ENCODE measurements around the gene YWHAE. TPM values are rescaled to one million over a fixed set of nuclear protein-coding genes. Genes with fewer than 3 reads are reported as not detected.

The YWHAE gene
- total RNA-seq, 2 experiments from 2014 or later: 116 to 133 TPM

DNA sequence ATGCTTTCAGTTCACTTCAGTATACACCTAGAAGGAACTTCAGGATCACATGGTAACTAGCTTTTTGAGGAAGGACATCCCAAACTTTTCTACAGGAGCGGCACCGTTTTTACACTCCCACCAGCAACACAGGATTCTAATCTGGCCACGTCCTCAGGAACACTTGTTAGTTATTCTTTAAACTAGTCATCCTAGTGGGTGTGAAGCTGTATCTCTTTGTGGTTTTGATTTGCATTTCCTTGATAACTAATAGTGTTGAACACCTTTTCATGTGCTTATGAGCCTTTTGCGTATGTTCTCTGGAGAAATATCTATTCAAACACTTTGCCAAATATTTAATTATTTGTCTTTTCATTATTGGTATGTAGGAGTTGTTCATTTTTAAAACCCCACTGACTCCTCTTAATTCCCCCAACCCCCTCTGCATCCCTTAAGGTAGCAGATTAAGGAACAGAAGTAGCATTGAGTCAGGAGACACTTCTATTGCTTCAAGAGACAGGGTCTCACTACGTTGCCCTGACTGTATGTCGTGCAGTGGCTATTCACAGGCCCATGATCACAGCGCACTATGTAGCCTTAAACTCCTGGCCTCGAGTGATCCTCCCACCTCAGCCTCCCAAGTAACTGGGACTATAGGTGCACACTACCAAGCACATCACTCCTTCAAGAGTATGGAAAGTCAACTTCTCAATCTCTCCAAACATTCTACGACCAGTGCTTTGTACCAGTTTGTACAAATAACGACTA, 25.4 kb downstream of the YWHAE start:
- Mint-ChIP-seq H3K4me1 (ENCODE audit: low read depth) (peaks cover 71% of the 10 kb centered on the region), H3K36me3 (ENCODE audit: low read depth) (peaks cover 50% of the 10 kb centered on the region), H3K9me3 (no peaks in the 10 kb centered on the region), H3K27me3 (no peaks in the 10 kb centered on the region), H3K27ac (peak overlapping the region; percentile 74), H3K4me3 (peak overlapping the region; percentile 58)
- Histone ChIP-seq H3K36me3 (ENCODE audit: insufficient read depth, low read length) (peaks cover 28% of the 10 kb centered on the region), H3K9me3 (ENCODE audit: control insufficient read depth in 1 of 2, insufficient read depth in 1 of 2, low read length in 2 of 2) (no peaks in the 10 kb centered on the region), H3K4me3 (ENCODE audit: low read length) (peak overlapping the region; percentile 0), H3K4me1 (ENCODE audit: insufficient read depth, low read length) (peaks cover 89% of the 10 kb centered on the region), H3K27ac (ENCODE audit: low read depth in 1 of 2, low read length in 2 of 2) (peak overlapping the region in 1 of 2 donors; percentile 50), H3K27me3 (ENCODE audit: control insufficient read depth in 1 of 2, insufficient read depth in 2 of 2, low read length in 2 of 2) (no peaks in the 10 kb centered on the region)
- ChIA-PET CTCF (interaction anchor here (0.9 to 2.3 kb wide), 3 partner anchors 9 to 141 kb away, joined by 3 to 17 read pairs (median 3); partner anchors contain the start of gene INPP5K), POLR2A (interaction anchor here (1.2 to 2.5 kb wide), 3 partner anchors 9 to 142 kb away, joined by 5 to 10 read pairs (median 6); partner anchors contain the start of gene INPP5K)
- no peak for TF ChIP-seq CTCF (IDR thresholded peaks at IDR 0.05)
- ATAC-seq (ENCODE audit: poor library complexity): peak; percentile 66
- intact Hi-C loops (cut with DNase I, micrococcal nuclease): no loop called here
- peak in 3 of 14 experiments; percentile 34 to 46 (median 39) for DNase-seq

DNA sequence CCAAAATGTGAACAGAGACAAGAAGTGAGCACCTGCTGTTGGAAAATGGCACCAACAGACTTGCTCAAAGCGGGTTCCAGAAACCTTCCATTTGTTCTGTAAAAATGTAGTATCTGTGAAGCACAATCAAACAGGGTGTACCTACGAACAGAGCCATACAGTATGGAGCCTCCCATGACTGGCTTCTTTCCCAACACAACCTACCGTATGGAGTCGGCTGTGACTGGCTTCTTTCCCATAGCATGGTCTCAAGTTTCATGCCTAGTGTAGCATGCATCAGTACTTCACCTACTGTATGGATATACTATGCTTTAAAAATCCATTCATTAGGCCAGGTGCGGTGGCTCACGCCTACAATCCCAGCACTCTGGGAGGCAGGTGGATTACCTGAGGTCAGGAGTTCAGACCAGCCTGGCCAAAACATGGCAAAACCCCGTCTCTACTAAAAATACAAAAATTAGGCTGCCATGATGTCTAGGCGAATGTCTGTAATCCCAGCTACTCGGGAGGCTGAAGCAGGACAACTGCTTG, 26.2 kb downstream of the YWHAE start:
- Mint-ChIP-seq H3K9me3 (no peaks in the 10 kb centered on the region), H3K4me3 (no peak overlapping the region), H3K4me1 (ENCODE audit: low read depth) (peaks cover 71% of the 10 kb centered on the region), H3K36me3 (ENCODE audit: low read depth) (peaks cover 48% of the 10 kb centered on the region), H3K27ac (peak overlapping the region; percentile 74), H3K27me3 (no peaks in the 10 kb centered on the region)
- Histone ChIP-seq H3K4me1 (ENCODE audit: insufficient read depth, low read length) (peaks cover 87% of the 10 kb centered on the region), H3K4me3 (ENCODE audit: low read length) (no peak overlapping the region), H3K27ac (ENCODE audit: low read depth in 1 of 2, low read length in 2 of 2) (peak overlapping the region in 1 of 2 donors; percentile 50), H3K36me3 (ENCODE audit: insufficient read depth, low read length) (peaks cover 28% of the 10 kb centered on the region), H3K27me3 (ENCODE audit: control insufficient read depth in 1 of 2, insufficient read depth in 2 of 2, low read length in 2 of 2) (no peaks in the 10 kb centered on the region), H3K9me3 (ENCODE audit: control insufficient read depth in 1 of 2, insufficient read depth in 1 of 2, low read length in 2 of 2) (no peaks in the 10 kb centered on the region)
- intact Hi-C loops (cut with DNase I, micrococcal nuclease): no loop called here
- DNase-seq: no peak
- ChIA-PET CTCF (interaction anchor here (1.0 to 2.3 kb wide), 2 partner anchors 8 to 142 kb away, joined by 3 to 17 read pairs; partner anchors contain the start of gene INPP5K), POLR2A (interaction anchor here (1.2 to 2.5 kb wide), 3 partner anchors 8 to 142 kb away, joined by 5 to 10 read pairs (median 6); partner anchors contain the start of gene INPP5K)
- TF ChIP-seq CTCF (IDR thresholded peaks at IDR 0.05): no peak
- no peak for ATAC-seq (ENCODE audit: poor library complexity)

- no peaks in the 10 kb centered on the region for H3K27me3 ChIP-seq (ENCODE audit: control insufficient read depth in 1 of 2, insufficient read depth in 2 of 2, low read length in 2 of 2)
- no peaks in the 10 kb centered on the region for H3K27me3 Mint-ChIP-seq
- peaks cover 79% of the 10 kb centered on the region for H3K4me1 ChIP-seq (ENCODE audit: insufficient read depth, low read length)
- peak overlapping the region; percentile 49 for H3K27ac Mint-ChIP-seq
- no peak overlapping the region for H3K4me3 ChIP-seq (ENCODE audit: low read length)
- H3K4me3 Mint-ChIP-seq: no peak overlapping the region
- DNase-seq: no peak
- POLR2A ChIA-PET: interaction anchor here (0.6 kb wide), 1 partner anchor 9 kb away, joined by 4 read pairs; no protein-coding TSS in a partner anchor
- H3K27ac ChIP-seq (ENCODE audit: low read depth in 1 of 2, low read length in 2 of 2): no peak overlapping the region
- CTCF ChIA-PET: no interaction called here
- H3K36me3 Mint-ChIP-seq (ENCODE audit: low read depth): peaks cover 39% of the 10 kb centered on the region
- no peak for TF ChIP-seq CTCF (IDR thresholded peaks at IDR 0.05)
- peaks cover 66% of the 10 kb centered on the region for H3K4me1 Mint-ChIP-seq (ENCODE audit: low read depth)
- H3K9me3 ChIP-seq (ENCODE audit: control insufficient read depth in 1 of 2, insufficient read depth in 1 of 2, low read length in 2 of 2): no peaks in the 10 kb centered on the region
- no peak for ATAC-seq (ENCODE audit: poor library complexity)
- peaks cover 22% of the 10 kb centered on the region for H3K36me3 ChIP-seq (ENCODE audit: insufficient read depth, low read length)
- no peaks in the 10 kb centered on the region for H3K9me3 Mint-ChIP-seq
- intact Hi-C loops (cut with DNase I, micrococcal nuclease): no loop called here
Observed at GRCh38 chr17:1372618-1373017, 27.4 kb downstream of the YWHAE start.

Data from CD4-positive, alpha-beta T cell (primary cell).